HL-60 (cell line): ENCODE data around the gene PPCDC.

Experiments
- GABPA ChIP-seq: IDR thresholded peaks from 2 replicates; pipeline ENCODE4 v1.6.1; 2012; ENCODE audit warnings: low read depth
- POLR2AphosphoS5 ChIP-seq: IDR thresholded peaks from 2 replicates; pipeline ENCODE4 v1.6.1; 2012; ENCODE audit warnings: low read depth
- TF ChIP-seq, protein P1 (sequence below): IDR thresholded peaks from one replicate; pipeline ENCODE4 v1.5.1; 2011; ENCODE audit warnings: low read length, control low read depth, inconsistent platforms; ENCODE audit not compliant: insufficient read depth
- TF ChIP-seq, protein P2 (sequence below): IDR thresholded peaks from 2 replicates; pipeline ENCODE4 v1.6.1; 2012; ENCODE audit warnings: low read depth; ENCODE audit not compliant: insufficient replicate concordance

GRCh38 chr15:75021341-75021740, 2.0 kb upstream of the PPCDC start:
- TF ChIP-seq, protein P1, sequence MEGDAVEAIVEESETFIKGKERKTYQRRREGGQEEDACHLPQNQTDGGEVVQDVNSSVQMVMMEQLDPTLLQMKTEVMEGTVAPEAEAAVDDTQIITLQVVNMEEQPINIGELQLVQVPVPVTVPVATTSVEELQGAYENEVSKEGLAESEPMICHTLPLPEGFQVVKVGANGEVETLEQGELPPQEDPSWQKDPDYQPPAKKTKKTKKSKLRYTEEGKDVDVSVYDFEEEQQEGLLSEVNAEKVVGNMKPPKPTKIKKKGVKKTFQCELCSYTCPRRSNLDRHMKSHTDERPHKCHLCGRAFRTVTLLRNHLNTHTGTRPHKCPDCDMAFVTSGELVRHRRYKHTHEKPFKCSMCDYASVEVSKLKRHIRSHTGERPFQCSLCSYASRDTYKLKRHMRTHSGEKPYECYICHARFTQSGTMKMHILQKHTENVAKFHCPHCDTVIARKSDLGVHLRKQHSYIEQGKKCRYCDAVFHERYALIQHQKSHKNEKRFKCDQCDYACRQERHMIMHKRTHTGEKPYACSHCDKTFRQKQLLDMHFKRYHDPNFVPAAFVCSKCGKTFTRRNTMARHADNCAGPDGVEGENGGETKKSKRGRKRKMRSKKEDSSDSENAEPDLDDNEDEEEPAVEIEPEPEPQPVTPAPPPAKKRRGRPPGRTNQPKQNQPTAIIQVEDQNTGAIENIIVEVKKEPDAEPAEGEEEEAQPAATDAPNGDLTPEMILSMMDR = no peak
- no peak for TF ChIP-seq POLR2AphosphoS5
- TF ChIP-seq, protein P2, sequence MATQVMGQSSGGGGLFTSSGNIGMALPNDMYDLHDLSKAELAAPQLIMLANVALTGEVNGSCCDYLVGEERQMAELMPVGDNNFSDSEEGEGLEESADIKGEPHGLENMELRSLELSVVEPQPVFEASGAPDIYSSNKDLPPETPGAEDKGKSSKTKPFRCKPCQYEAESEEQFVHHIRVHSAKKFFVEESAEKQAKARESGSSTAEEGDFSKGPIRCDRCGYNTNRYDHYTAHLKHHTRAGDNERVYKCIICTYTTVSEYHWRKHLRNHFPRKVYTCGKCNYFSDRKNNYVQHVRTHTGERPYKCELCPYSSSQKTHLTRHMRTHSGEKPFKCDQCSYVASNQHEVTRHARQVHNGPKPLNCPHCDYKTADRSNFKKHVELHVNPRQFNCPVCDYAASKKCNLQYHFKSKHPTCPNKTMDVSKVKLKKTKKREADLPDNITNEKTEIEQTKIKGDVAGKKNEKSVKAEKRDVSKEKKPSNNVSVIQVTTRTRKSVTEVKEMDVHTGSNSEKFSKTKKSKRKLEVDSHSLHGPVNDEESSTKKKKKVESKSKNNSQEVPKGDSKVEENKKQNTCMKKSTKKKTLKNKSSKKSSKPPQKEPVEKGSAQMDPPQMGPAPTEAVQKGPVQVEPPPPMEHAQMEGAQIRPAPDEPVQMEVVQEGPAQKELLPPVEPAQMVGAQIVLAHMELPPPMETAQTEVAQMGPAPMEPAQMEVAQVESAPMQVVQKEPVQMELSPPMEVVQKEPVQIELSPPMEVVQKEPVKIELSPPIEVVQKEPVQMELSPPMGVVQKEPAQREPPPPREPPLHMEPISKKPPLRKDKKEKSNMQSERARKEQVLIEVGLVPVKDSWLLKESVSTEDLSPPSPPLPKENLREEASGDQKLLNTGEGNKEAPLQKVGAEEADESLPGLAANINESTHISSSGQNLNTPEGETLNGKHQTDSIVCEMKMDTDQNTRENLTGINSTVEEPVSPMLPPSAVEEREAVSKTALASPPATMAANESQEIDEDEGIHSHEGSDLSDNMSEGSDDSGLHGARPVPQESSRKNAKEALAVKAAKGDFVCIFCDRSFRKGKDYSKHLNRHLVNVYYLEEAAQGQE = no peak
- TF ChIP-seq GABPA = no peak
